H4 (cell line): ENCODE measurements around the gene KDM4E. TPM values are rescaled to one million over a fixed set of nuclear protein-coding genes. Genes with fewer than 3 reads are reported as not detected.
"Not testable (repeated sequence)": the region's sequence is repeated elsewhere in the genome, so short reads cannot be mapped to it uniquely, and the experiment has no call there.

Source experiments
- DNase-seq: peaks from one replicate; pipeline ENCODE4 v3.0.0-alpha.2; 2015; ENCODE audit warnings: low spot score
- total RNA-seq: library from RNA; depleted of rRNA; stranded (reverse); fragments of >200 nt; shearing (Covaris generic); gene quantifications from 2 replicates; pipeline ENCODE4 v1.2.3, GENCODE V29; 2014; rRNA removed

KDM4E gene
- total RNA-seq, result not detected in 2 replicates

DNA sequence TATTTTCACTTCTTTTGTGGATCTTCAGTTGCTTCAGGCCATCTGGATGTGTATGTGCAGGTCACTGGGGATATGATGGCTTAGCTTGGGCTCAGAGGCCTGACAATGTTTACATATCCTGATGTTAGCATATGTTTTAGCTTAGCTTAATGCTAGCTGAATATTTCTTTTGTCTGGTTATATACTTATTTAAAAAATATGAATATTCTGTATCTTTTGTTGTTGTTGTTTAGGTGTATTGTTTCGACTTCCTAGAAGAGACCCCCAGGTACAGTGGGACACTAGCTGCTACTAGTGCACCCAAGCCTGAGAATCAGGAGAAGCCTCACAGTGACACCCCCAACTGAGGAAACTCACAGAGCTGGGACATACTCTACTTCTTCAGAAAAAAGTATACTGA is at the start of gene KDM4E:
KDM4E (plus strand) TSS at position 301 of the 400 bp plus-strand sequence. CDS start 300 bp downstream, outside the sequence.
- DNase-seq, result no peak

DNA sequence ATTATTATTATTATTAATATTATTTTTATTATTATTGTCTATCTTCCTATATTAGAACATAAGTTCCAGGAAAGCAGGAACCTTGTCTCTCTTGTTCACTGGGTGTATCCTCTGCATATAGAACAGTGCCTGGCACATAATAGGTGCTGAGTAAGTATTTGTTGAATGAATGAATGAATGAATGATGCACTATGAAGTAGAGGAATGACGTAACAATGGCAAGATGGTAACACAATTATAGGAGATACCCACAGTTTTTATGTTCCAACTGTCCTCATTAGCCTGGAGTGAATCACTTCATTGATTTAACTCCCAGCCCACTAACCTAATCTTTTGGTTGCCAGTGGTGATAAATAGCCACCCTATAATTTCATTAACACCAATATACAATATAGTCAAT is 49.5 kb upstream of the KDM4E start:
- DNase-seq, result no peak

DNA sequence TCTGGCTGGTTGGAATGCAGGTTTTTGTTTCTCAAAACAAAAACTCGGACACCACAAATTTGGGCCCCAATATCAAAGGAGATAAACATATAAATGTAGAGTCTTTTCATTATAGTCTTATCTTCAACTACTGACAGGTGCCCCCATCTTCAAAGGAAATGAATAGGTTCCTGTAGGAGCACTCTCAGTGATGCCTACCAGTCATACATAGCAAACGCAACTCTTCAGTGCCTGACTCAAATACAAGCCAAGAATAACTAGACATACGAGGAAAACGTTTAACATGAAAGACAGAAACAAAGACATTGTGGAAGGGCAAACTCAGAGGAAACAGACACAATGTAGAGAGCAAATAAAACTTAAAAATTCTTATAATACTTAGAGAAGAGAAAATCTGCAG is 37.7 kb upstream of the KDM4E start:
- DNase-seq, result no peak

DNA sequence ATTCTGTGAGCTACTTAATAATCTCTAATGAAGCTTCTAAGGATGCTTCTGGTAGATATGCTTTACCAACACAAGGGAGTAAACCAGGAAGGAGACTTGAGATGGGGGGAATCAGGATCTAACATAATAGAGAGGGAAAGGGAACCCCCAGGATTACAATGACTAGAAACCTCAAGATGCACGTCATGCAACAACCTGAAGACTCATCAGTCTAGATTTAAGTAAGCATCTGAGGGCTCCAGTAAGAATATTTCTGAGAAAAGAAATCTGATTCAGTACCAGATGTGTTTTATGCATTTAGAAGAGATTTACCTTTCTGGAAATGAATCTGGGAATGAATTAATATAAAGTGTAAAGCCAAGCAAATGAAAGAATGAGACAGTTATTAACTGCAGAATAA is 36.3 kb upstream of the KDM4E start:
- DNase-seq, result no peak

DNA sequence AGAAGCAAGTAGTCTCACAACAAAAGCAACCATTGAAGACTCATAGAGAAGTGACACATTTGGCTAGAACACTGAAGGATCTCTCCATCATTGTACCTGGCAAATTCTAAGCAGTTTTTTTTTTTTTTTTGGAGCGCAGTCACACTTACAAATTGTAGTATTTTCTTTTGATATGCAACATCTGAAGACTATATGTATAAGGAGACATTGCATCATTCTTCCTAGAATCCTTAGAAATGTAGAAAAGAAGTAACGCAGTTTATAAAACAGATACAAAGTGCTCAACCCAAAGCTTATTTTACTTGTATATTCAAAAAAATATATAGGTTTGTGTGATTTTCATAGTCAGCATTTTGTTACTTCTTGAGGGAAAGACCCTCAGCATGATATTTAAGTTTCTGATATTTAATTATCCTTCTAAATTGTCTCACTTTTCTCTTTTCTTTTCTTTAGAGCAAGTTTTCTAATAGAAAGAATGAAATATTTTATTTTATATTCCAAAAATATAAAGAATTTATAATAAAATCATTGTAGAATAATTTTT is 31.6 kb upstream of the KDM4E start:
- no peak for DNase-seq

DNA sequence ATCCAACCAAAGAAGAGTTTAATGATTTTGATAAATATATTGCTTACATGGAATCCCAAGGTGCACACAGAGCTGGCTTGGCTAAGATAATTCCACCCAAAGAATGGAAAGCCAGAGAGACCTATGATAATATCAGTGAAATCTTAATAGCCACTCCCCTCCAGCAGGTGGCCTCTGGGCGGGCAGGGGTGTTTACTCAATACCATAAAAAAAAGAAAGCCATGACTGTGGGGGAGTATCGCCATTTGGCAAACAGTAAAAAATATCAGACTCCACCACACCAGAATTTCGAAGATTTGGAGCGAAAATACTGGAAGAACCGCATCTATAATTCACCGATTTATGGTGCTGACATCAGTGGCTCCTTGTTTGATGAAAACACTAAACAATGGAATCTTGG is 27.6 kb upstream of the KDM4E start:
- no peak for DNase-seq

DNA sequence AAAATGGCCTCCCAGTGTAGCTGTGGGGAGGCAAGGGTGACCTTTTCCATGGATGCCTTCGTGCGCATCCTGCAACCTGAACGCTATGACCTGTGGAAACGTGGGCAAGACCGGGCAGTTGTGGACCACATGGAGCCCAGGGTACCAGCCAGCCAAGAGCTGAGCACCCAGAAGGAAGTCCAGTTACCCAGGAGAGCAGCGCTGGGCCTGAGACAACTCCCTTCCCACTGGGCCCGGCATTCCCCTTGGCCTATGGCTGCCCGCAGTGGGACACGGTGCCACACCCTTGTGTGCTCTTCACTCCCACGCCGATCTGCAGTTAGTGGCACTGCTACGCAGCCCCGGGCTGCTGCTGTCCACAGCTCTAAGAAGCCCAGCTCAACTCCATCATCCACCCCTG is 26.8 kb upstream of the KDM4E start:
- DNase-seq, result no peak

DNA sequence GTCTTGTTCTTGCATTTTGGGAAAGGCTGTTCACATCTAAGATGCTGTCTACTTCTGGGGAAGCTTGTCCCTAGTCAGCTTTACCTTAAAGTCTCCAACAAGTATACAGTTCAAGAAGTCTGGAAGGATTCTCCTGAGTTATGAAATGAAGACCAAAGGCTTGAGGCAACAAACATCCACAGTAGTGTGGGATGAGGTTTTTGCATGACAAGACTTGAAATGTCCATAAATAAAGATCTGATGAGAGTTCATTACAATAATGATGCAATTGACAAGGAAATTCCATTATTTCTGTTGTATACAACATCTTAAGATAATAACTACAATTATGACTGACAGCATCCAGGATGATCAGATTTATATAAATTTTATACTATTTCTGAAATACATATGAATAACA is 21.3 kb upstream of the KDM4E start:
- DNase-seq, result no peak

DNA sequence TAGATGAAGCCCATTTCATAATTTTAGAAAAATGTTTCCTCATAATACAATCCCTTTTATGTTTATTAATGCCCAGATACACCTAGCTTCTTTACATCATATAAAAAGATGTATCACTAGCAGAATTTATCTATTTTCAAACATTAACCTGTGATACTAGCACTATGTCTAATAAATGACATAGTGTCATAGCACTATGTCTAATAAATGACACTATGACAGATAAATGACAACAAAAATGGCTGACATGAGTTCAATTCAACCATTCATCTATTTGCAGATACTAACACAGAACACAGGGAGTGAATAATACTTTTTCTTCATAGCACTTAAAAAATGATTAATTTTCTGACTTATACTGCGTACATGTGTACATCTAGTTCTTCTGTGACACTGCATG is 19.4 kb upstream of the KDM4E start:
- no peak for DNase-seq

DNA sequence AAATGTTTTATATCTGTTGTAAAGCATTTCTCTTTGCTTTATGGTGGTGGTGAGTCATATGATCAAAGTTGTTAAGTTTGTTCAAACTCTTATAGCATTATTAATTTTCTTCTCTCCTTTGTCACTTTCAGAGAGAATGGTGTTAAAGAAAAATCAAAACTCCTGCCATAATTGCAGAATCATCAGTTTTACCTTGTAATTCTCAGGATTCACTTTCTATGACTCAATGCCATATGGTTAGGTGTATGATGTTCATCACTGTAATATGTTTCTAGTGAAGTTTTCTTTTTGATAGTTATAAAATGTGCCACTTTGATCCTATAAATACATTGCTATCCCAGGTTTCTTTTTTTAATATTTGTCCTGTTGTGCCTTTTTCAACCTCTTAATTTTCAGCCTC is 13.7 kb upstream of the KDM4E start:
- no peak for DNase-seq

DNA sequence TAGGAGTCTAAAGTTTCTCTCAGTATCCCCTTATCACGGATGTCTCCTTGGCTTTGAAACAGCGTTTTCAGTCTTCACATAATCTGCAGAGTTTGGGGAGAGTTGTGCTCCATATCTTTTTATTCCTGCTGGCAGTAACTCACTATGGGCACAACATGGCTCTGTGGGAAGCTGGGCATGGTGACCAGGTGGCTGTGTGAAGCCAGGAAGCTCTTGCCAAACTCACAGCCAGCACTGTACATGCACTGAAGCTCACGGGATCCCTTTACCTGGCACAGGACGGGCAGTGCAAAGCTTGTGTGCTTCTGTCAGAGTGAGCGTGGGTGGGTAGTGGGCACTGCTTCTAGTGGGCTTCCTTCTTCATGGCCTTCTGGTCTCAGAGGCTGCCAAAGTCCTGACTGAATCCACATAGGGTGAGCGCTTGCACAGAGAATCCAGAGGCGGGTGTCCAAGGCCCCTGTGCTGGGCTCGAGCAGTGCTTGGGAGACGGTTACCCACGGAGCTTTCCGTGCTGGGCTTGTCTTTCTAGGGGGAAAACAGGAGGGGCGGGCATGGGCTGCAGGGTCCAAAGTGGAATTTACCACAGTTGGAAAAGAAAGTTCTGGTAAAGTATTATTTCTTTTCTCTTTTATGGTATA is 10.8 kb upstream of the KDM4E start:
- DNase-seq, result no peak

DNA sequence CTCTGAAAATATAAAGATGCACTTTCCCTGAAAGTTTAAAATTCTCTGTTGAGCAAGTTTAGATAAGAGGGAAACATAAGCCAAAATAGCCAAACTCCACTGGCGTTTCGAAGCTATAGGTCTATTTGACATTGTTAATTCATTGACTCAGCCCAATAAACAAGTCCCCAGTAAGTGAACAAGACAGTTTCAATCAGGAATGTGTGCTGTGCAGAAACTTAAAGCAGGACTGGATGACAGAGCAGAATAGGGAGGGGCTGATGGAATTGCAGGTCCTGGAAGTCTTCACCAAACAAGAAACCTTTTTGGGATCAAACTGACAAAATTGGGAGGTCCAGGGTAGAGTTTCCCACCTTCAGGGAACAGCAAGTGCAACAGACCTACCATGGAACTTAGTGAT is 8.9 kb upstream of the KDM4E start:
- DNase-seq, result no peak

DNA sequence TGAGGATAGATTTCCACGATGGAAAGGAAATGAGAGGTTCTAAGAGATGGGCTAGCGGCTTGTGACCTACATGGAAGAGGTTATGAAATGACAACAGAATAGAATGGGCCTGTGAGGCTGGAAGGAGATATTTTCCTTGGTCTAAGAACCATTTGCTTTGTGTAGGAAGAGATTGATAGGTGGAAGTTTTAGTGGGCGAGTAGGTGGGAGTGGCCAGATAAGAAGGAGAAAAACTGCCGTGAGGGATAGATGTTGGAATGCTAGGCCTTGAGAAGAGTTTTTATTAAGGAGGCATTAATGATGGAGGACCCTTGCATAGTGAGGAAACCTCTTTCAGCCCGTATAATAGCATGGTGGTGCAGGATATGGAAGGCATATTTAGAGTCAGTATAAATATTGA is 3.6 kb upstream of the KDM4E start:
- DNase-seq, result not testable (repeated sequence)

DNA sequence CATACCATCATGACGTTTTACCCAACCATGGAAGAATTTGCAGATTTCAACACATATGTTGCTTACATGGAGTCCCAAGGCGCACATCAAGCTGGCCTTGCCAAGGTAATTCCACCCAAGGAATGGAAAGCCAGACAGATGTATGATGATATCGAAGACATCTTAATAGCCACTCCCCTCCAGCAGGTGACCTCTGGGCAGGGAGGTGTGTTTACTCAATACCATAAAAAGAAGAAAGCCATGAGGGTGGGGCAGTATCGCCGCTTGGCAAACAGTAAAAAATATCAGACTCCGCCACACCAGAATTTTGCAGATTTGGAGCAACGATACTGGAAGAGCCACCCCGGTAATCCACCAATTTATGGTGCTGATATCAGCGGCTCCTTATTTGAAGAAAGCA is 536 bp downstream of the KDM4E start:
- not testable (repeated sequence) for DNase-seq

DNA sequence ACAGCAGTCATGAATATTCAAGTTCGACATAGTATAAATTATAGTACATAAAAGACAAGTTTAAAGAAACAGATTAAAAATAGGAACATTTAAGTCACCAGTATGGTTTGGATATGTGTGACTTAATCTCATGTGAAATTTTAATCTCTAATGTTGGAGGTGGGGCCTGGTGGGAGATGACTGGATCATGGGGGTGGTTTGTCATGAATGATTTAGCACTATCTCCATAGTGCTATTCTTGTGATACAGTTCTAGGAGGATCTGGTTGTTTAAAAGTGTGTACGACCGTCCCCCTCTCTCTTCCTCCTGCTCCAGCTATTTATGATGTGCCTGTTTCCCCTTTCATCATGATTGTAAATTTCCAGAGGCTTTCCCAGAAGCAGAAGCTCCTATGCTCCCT is 3.3 kb downstream of the KDM4E start:
- no peak for DNase-seq

DNA sequence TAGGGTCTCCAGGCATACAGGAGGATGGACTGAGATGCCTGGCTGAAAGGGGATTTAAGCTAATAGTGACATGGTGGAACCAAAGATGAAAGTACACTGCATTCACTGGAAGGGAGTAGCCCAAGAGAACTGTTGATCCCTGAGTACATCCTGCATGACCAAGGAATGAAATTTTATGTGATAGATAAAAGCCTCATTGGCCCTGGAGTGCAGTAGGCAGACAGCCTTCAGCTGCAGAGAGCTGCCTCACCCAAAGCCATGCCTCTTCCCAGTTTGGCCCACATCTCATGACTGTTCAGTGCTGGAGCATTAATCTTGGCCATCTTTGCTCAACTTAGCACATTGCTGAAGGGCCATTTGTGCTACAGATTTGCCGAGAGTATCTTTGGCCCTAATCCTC is 8.0 kb downstream of the KDM4E start:
- no peak for DNase-seq

DNA sequence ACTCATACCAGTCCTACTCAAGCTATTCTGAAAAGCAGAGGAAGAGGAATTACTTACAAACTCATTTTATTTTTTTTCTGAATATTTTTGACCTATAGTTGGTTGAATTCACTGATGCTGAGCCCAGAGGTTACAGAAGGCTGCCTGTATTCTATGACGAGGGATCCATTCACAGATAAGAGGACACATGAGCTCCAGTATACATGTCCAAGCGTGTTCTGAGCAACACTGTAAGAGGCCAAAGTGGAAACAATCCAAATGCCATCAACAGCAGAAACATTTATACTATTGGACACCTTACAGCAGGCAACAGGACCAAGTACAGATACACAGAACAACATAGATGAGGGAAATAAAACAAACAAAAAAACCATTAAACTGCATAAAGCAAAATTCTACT is 10.3 kb downstream of the KDM4E start:
- DNase-seq, result no peak

DNA sequence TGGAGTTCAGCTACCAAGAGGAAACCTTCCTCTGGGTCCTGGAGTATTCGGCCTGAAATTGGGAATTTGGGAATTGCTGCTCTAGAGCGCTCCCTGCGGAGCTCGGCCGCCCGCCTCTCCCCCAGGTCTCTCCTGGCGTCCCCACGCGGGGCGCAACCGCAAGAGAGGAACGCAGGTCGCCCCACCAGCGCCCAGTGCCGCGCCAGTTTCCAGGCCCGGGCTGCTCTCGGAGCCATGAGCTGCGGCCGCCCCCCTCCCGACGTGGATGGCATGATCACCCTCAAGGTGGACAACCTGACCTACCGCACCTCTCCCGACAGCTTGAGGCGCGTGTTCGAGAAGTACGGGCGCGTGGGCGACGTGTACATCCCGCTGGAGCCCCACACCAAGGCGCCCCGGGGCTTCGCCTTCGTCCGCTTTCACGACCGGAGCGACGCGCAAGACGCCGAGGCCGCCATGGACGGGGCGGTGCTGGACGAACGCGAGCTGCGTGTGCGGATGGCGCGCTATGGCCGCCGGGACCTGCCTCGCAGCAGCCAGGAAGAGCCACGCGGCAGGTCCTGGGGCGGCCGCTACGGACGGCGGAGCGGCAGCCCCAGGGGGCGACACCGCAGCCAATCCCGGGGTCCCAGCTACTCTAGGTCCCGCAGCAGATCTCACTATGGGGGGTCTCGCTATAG is 12.4 kb downstream of the KDM4E start:
- not testable (repeated sequence) for DNase-seq

DNA sequence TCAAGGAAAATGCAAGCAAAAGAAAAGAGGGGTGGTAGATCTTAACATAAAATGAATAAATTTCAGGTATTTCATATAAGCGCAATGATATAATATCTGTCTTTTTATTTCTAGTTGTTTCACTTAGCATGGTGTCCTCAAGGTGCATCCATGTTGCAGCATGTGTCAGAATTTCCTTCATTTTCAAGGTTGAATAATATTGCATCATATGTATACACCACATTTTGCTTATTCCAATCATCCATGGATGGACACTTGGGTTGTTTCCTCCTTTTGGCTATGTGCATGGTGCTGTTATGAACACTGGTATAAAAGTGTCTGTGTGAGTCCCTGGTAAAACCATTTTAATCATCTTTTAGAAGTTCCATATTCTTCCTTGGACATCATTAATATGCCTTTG is 17.2 kb downstream of the KDM4E start:
- no peak for DNase-seq

DNA sequence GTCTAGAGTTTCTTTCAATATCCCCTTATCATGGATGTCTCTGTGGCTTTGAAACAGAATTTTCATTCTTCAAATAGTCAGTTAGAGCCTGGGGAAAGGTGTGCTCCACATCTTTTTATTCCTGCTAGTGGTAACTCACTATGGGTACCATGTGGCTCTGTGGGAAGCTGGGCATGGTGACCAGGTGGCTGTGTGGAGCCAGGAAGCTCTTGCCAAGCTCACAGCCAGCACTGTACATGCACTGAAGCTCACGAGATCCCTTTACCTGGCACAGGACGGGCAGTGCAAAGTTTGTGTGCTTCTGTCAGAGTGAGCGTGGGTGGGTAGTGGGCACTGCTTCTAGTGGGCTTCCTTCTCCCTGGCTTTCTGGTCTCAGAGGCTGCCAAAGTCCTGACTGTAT is 17.8 kb downstream of the KDM4E start:
- DNase-seq, result no peak

DNA sequence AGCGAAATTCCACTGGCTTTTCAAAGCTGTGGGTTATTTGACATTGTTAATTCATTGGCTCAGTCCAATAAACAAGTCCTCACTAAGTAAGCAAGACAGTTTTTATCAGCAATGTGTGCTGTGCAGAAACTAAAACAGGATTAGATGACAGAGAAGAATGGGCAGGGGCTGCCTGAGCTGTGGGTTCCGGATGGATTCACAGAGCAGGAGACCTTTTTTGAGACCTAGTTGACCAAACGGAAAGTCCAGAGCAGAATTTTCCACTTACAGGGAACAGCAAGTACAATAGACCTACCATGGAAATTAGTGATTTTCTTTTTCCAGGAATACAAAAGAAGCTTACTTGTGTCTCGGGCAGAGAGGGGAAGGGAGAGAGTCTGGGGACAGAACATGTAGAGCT is 19.0 kb downstream of the KDM4E start:
- no peak for DNase-seq

DNA sequence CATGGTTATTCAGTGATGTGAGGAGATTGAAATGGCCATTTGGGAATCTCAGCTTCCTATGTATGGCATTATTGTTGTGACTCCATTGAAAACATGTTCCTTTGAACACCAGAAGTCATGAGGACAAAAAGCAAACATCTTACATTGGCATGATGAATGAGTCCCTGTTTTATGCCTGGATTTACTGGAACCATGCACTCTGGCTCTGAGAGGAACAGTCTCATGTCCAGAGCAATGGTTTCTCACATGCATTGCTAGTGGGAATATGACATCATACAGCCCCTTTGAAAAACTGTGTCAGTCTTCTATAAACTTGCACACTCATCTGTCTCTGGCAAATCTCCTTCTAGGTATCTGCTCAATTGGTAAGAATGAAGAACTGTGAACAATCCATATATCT is 20.8 kb downstream of the KDM4E start:
- no peak for DNase-seq

DNA sequence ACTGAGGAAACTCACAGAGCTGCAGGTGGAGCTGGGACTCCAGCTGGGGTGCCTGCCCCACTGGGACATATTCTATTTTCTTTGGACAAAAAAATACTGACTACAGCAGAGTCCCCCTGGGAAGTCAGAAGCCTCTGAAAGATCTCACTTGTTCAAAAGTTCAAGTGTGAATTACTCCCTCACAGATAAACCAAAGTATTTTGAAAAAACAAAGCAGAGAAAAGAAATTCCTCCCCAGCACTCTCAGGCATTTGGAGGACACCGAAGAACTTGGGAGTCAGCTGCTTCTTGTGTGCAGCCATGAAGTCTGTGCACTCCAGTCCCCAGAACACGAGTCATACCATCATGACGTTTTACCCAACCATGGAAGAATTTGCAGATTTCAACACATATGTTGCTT is 24.1 kb downstream of the KDM4E start, which contains the start of gene KDM4F:
KDM4F (plus strand) TSS at position 301 of the 400 bp plus-strand sequence.
- DNase-seq, result not testable (repeated sequence)
